ENCODE data around the gene SLC66A3.

The SLC66A3 gene

DNA sequence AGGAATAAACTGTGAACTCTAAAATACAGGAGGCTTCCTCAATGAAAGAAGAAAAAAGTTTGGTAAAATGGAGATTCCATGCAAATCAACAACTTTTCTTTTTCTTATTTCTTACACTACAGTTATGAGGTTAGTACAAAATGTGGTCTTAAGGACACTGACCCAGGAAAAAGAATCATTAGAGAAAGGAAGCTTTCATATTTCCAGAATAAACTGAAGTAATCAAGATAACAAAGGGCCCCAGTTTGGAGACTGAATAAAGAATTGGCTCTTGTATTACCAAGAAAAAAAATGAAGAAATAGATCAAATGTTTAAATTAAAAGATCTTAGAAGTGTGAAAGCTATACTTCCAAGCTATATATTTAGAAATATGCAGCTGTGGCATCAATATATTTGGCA lies 72.3 kb downstream of the SLC66A3 start:
- no peak for TF ChIP-seq CTCF (IDR thresholded peaks at IDR 0.05; ENCODE audit: low read depth, low read length)
- H3K4me3 ChIP-seq (ENCODE audit: low read depth, low read length), result no peak overlapping the region
